Pancreas (tissue), 10 donors: ENCODE results near the gene PIWIL4. TPM values are rescaled to one million over a fixed set of nuclear protein-coding genes. Genes with fewer than 3 reads are reported as not detected.

Experiments
- ATAC-seq, 4 donors: fragments of 200-7000 bp; cut with Tn5 transposase; one replicate each; pipeline versions ENCODE4 v1.8.0 to v1.9.1; 2020; ENCODE audit warnings: mild to moderate bottlenecking in 4 of 4, moderate library complexity in 4 of 4
- DNase-seq, 6 donors: peaks; one replicate each; pipeline ENCODE4 v3.0.0-alpha.2; 2020
- FAIRE-seq: peaks from 2 replicates; lab custom pipeline; 2012; peaks lifted over from hg19 to GRCh38; lab: Jason Lieb, UNC
- H3K27ac ChIP-seq, 4 donors: fragments of 200-600 bp; sonication (generic); 1 replicate in 3 of 4; 2 replicates in 1 of 4; pipeline versions ENCODE4 v1.5.0 to v1.8.0; 2020
- H3K27me3 ChIP-seq, 4 donors: fragments of 200-600 bp; one replicate each; pipeline ENCODE4 v1.8.0; 2021
- H3K36me3 ChIP-seq, 3 donors: fragments of 200-600 bp; sonication (generic) in 1 of 3; one replicate each; pipeline versions ENCODE4 v1.5.0 to v1.8.0; 2020 to 2021
- H3K4me1 ChIP-seq, 3 donors: fragments of 200-600 bp; one replicate each; pipeline ENCODE4 v1.8.0; 2021
- H3K4me3 ChIP-seq, 4 donors: fragments of 200-600 bp; sonication (generic) in 2 of 4; one replicate each; pipeline versions ENCODE4 v1.5.0 to v1.8.0; 2020 to 2021
- H3K9me3 ChIP-seq, 4 donors: fragments of 200-600 bp; one replicate each; pipeline ENCODE4 v1.8.0; 2021
- CTCF ChIP-seq, 4 donors: fragments of 200-600 bp; sonication (generic) in 3 of 4; IDR thresholded peaks; one replicate each; pipeline versions ENCODE4 v1.5.0 to v1.8.0; 2021; ENCODE audit warnings: antibody characterized with exemption in 4 of 4
- WGBS, 2 donors: extraction: QIAGEN DNeasy Blood & Tissue Kit; methylation state at CpG; one replicate each; pipeline ENCODE4 v1.1.7; 2013; 5-methylcytosine and 5-hydroxymethylcytosine counted together
- intact Hi-C, 3 donors: fragments of 100-400 bp; cut with DNase I; formaldehyde crosslinking; loops; one replicate each; pipeline versions ENCODE4 v1.11.1 to v1.14.2; 2022
- polyA plus RNA-seq, 2 donors: library from polyadenylated mRNA; stranded (reverse); fragments of 200-250 nt; gene quantifications; one replicate each; pipeline ENCODE4 v1.2.3, GENCODE V29; 2013
- total RNA-seq, 6 donors: library from RNA; stranded (reverse); fragmentation: NEBNext Ultra II Directional in 4 of 6; extraction: Animal tissue kit (Norgen Biotek cat#: 25700) in 4 of 6; gene quantifications; one replicate each; pipeline versions ENCODE4 v1.2.1 to v1.2.4, GENCODE V29; 2021 to 2023
- donor health status: healthy with polysubstance abuse.
- donor health status: DM: no; HTN: no; CAD: no; lungs with moderate emphysema.
- donor health status: DM: no; HTN: no; CAD: no.
- donor health status: control.
- donor health status: control.
- donor health status: Bipolar disorder and iron deficiency.
- donor health status: DM: yes; HTN: yes; CAD: no.
- donor health status: DM: no; HTN: no; CAD: no.
- donor health status: DM: no; HTN: no; CAD: no.
- donor health status: DM: yes; HTN: yes; CAD: no.

The PIWIL4 gene
- total and polyA plus RNA-seq, 8 donors: 4.0 to 12.3 (median 5.6) TPM

- FAIRE-seq: no peak
- DNase-seq: peak in 1 of 6 donors; percentile 16
- ATAC-seq: peak in 3 of 4 donors; percentile 60 to 67 (median 66)
These were observed 97.2 kb downstream of the PIWIL4 start for GRCh38 chr11:94664346-94664745.

GRCh38 chr11:94665116-94665659 is 98.0 kb downstream of the PIWIL4 start:
- no peak for DNase-seq
- Histone ChIP-seq H3K4me3 (no peak overlapping the region), H3K36me3 (no peaks in the 10 kb centered on the region), H3K4me1 (no peaks in the 10 kb centered on the region), H3K9me3 (no peaks in the 10 kb centered on the region), H3K27me3 (no peaks in the 10 kb centered on the region), H3K27ac (no peak overlapping the region)
- no peak for TF ChIP-seq CTCF (IDR thresholded peaks at IDR 0.05)
- ATAC-seq: no peak
- 53 to 92% methylated on average over 4 of the region's 4 CpGs for WGBS, 2 donors
- intact Hi-C loops: no loop called here
- no peak for FAIRE-seq

More at GRCh38 chr11:94664346-94664745, 97.2 kb downstream of the PIWIL4 start:
- H3K4me3 ChIP-seq: no peak overlapping the region
- no peaks in the 10 kb centered on the region for H3K9me3 ChIP-seq
- no peak overlapping the region for H3K27ac ChIP-seq
- intact Hi-C loops: no loop called here
- no peaks in the 10 kb centered on the region for H3K4me1 ChIP-seq
- no peaks in the 10 kb centered on the region for H3K27me3 ChIP-seq
- H3K36me3 ChIP-seq: no peaks in the 10 kb centered on the region
- TF ChIP-seq CTCF (IDR thresholded peaks at IDR 0.05): no peak

GRCh38 chr11:94666792-94667721 is 99.9 kb downstream of the PIWIL4 start:
- Histone ChIP-seq H3K27me3 (no peaks in the 10 kb centered on the region), H3K27ac (no peak overlapping the region), H3K4me3 (no peak overlapping the region), H3K4me1 (no peaks in the 10 kb centered on the region), H3K36me3 (no peaks in the 10 kb centered on the region), H3K9me3 (no peaks in the 10 kb centered on the region)
- intact Hi-C loops: no loop called here
- no peak for FAIRE-seq
- no peak for ATAC-seq
- DNase-seq: no peak
- TF ChIP-seq CTCF (IDR thresholded peaks at IDR 0.05): no peak
- WGBS, 2 donors: 87 to 94% methylated on average over 7 of the region's 7 CpGs

- Histone ChIP-seq H3K9me3 (no peaks in the 10 kb centered on the region), H3K36me3 (no peaks in the 10 kb centered on the region), H3K27ac (no peak overlapping the region), H3K27me3 (no peaks in the 10 kb centered on the region), H3K4me1 (no peaks in the 10 kb centered on the region), H3K4me3 (no peak overlapping the region)
- ATAC-seq (no peak), DNase-seq (no peak), FAIRE-seq (no peak)
- TF ChIP-seq CTCF (IDR thresholded peaks at IDR 0.05): no peak
- WGBS, 2 donors: 75 to 80% methylated on average over 2 of the region's 2 CpGs
- intact Hi-C loops: no loop called here
These were observed 101.1 kb downstream of the PIWIL4 start for GRCh38 chr11:94668212-94668793.
